OCI-LY3 (cell line): ENCODE measurements around the gene PTPN13.

Experiments used
- H2AFZ ChIP-seq: fragments of 200-600, 300-600 bp; shearing (Covaris generic); 2 replicates; pipeline ENCODE4 v1.6.0; 2014; ENCODE audit warnings: antibody characterized with exemption, low read depth, low read length
- H3K27ac ChIP-seq: fragments of 200-600, 300-600 bp; sonication (generic); 2 replicates; pipeline ENCODE4 v1.5.1; 2014; ENCODE audit warnings: mild to moderate bottlenecking, low read length, moderate library complexity, mixed read lengths
- H3K27me3 ChIP-seq: fragments of 200-600, 300-600 bp; sonication (generic); 2 replicates; pipeline ENCODE4 v1.6.1; 2014; ENCODE audit warnings: low read depth, low read length, mixed read lengths
- H3K36me3 ChIP-seq: fragments of 200-600, 300-600 bp; sonication (generic); replicated peaks from 2 replicates; pipeline ENCODE3; 2014; ENCODE audit warnings: low read depth, low read length, mixed read lengths
- H3K4me1 ChIP-seq: fragments of 300-600, 200-600 bp; sonication (generic); 2 replicates; pipeline ENCODE4 v1.6.1; 2014; ENCODE audit warnings: low read length, mixed read lengths
- H3K4me2 ChIP-seq: fragments of 200-600, 300-600 bp; sonication (generic); 2 replicates; pipeline ENCODE4 v1.6.1; 2014; ENCODE audit warnings: low read length, mixed read lengths
- H3K4me3 ChIP-seq: fragments of 300-600, 200-600 bp; sonication (generic); 2 replicates; pipeline ENCODE4 v1.5.1; 2014; ENCODE audit warnings: antibody characterized with exemption, mild to moderate bottlenecking, low read length, moderate library complexity
- H3K79me2 ChIP-seq: fragments of 300-600, 200-600 bp; shearing (Covaris generic); 2 replicates; pipeline ENCODE4 v1.6.1; 2014; ENCODE audit warnings: mild to moderate bottlenecking, low read length, mixed read lengths
- H3K9ac ChIP-seq: fragments of 300-600, 200-600 bp; shearing (Covaris generic); 2 replicates; pipeline ENCODE4 v1.6.0; 2014; ENCODE audit warnings: mild to moderate bottlenecking, low read length, moderate library complexity
- H3K9me3 ChIP-seq: fragments of 200-600, 300-600 bp; shearing (Covaris generic); 2 replicates; pipeline ENCODE4 v1.6.1; 2014; ENCODE audit warnings: low read length, mixed read lengths; ENCODE audit not compliant: insufficient read depth
- H4K20me1 ChIP-seq: fragments of 200-600, 300-600 bp; sonication (generic); 2 replicates; pipeline ENCODE4 v1.6.1; 2016; ENCODE audit warnings: low read length, mixed read lengths; ENCODE audit not compliant: insufficient read depth
- EZH2phosphoT487 ChIP-seq: fragments of 200-600 bp; shearing (Covaris generic); IDR thresholded peaks from 2 replicates; pipeline ENCODE4 v1.6.1; 2018; ENCODE audit warnings: antibody characterized with exemption, mixed run types, low read depth
- TF ChIP-seq, protein P1 (sequence below): fragments of 200-600, 300-600 bp; sonication (generic); IDR thresholded peaks from 2 replicates; pipeline ENCODE4 v1.5.1; 2014; ENCODE audit warnings: antibody characterized with exemption, low read length, low read depth

The PTPN13 gene

DNA sequence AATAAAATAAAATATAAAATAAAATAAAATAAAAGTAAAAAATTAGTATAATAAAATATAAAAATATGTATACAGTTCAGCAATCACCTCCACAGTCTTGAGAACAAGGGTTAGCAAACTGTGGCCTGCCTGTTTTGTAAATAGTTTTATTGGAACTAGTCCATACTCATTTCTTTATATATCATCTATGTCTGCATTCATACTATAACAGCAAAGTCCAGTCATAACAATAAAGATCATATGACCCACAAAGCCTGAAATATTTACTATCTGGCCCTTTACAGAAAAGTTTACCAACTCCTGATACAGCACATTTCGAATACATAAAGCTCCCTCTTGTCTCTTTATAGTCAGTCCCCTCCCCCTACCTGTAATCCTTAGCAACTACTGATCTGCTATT lies 143.1 kb downstream of the PTPN13 start:
- Histone ChIP-seq H3K27me3 (no peaks in the 10 kb centered on the region), H3K27ac (no peak overlapping the region), H3K4me1 (0 out of 2 replicates have a peak, but pooled peaks cover 2% of the 10 kb centered on the region), H4K20me1 (no peaks in the 10 kb centered on the region), H2AFZ (no peak overlapping the region), H3K4me3 (no peak overlapping the region), H3K4me2 (no peak overlapping the region), H3K79me2 (no peaks in the 10 kb centered on the region), H3K9me3 (no peaks in the 10 kb centered on the region), H3K36me3 (no peaks in the 10 kb centered on the region), H3K9ac (no peak overlapping the region)
- TF ChIP-seq EZH2phosphoT487 = no peak
- TF ChIP-seq, protein P1, sequence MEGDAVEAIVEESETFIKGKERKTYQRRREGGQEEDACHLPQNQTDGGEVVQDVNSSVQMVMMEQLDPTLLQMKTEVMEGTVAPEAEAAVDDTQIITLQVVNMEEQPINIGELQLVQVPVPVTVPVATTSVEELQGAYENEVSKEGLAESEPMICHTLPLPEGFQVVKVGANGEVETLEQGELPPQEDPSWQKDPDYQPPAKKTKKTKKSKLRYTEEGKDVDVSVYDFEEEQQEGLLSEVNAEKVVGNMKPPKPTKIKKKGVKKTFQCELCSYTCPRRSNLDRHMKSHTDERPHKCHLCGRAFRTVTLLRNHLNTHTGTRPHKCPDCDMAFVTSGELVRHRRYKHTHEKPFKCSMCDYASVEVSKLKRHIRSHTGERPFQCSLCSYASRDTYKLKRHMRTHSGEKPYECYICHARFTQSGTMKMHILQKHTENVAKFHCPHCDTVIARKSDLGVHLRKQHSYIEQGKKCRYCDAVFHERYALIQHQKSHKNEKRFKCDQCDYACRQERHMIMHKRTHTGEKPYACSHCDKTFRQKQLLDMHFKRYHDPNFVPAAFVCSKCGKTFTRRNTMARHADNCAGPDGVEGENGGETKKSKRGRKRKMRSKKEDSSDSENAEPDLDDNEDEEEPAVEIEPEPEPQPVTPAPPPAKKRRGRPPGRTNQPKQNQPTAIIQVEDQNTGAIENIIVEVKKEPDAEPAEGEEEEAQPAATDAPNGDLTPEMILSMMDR = no peak

DNA sequence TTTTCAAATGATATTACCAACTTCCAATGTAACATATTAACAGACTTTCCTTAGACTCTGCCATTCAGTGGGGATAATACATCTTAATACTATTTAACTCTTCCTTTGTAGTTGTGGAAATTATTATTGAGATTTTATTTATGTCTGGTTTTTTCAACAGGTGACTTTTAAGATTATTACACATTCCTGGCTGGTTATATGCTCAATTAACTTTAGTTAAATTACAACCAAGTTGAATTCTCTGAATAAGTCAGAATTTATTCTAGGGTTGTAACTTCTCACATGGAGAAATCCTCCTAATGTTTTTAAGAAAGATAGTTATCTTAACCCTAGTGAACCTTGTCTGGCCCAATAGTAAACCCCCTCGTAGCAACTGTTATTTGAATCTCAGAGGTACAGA lies 147.7 kb downstream of the PTPN13 start:
- no peak overlapping the region for H3K27ac ChIP-seq
- H3K79me2 ChIP-seq = no peaks in the 10 kb centered on the region
- no peaks in the 10 kb centered on the region for H3K36me3 ChIP-seq
- H3K4me2 ChIP-seq = no peak overlapping the region
- H4K20me1 ChIP-seq = no peaks in the 10 kb centered on the region
- TF ChIP-seq, protein P1 = no peak
- TF ChIP-seq EZH2phosphoT487 = no peak
- H3K9me3 ChIP-seq = no peaks in the 10 kb centered on the region
- H3K27me3 ChIP-seq = no peaks in the 10 kb centered on the region
- H3K4me1 ChIP-seq = 0 out of 2 replicates have a peak, but pooled peaks cover 2% of the 10 kb centered on the region
- H2AFZ ChIP-seq = no peak overlapping the region
- H3K9ac ChIP-seq = no peak overlapping the region
- no peak overlapping the region for H3K4me3 ChIP-seq

DNA sequence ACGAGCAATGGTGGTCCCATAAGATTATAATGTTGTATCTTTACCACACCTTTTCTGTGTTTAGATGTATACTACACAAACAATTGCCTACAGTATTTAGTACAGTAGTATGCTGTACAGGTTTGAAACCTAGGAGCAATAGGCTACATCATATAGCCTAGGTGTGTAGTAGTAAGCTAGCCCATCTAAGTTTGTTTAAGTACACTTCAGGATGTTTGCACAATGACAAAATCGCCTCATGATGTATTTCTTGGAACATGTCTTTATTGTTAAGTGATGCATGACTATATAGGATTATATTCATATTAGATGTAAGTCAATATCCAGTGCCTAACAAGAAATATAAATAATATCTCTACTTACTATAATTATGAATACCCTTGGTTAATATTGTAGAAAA lies 150.5 kb downstream of the PTPN13 start:
- H3K36me3 ChIP-seq = no peaks in the 10 kb centered on the region
- no peaks in the 10 kb centered on the region for H3K79me2 ChIP-seq
- TF ChIP-seq, protein P1 = no peak
- no peak for TF ChIP-seq EZH2phosphoT487
- no peak overlapping the region for H3K4me2 ChIP-seq
- no peaks in the 10 kb centered on the region for H4K20me1 ChIP-seq
- no peaks in the 10 kb centered on the region for H3K9me3 ChIP-seq
- no peak overlapping the region for H2AFZ ChIP-seq
- no peaks in the 10 kb centered on the region for H3K27me3 ChIP-seq
- H3K4me3 ChIP-seq = no peak overlapping the region
- H3K27ac ChIP-seq = no peak overlapping the region
- no peak overlapping the region for H3K9ac ChIP-seq
- H3K4me1 ChIP-seq = 0 out of 2 replicates have a peak, but pooled peaks cover 2% of the 10 kb centered on the region

DNA sequence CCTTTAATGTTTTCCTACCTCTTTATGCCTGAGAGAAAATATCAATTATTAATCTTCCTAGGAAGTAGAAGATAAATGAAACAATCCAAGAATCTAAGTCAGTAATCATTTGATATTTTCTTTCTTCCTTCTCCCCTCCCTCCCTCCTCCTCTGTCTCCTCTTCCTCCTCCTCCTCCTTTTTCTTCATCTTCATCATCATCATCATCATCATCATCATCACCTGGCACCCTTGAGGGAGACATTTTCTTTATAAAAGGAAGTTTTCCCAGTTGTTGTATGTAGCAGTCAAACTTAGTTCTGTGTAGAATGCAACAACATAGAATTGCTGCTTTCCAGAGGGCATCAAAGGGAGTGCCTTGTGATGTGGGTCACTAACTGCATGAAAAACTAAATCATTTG lies 155.0 kb downstream of the PTPN13 start:
- TF ChIP-seq EZH2phosphoT487 = no peak
- TF ChIP-seq, protein P1 = no peak

More for the DNA sequence above, 155.0 kb downstream of the PTPN13 start:
- no peaks in the 10 kb centered on the region for H3K79me2 ChIP-seq
- no peaks in the 10 kb centered on the region for H3K27me3 ChIP-seq
- no peak overlapping the region for H3K4me2 ChIP-seq
- no peak overlapping the region for H3K9ac ChIP-seq
- no peak overlapping the region for H2AFZ ChIP-seq
- no peaks in the 10 kb centered on the region for H3K9me3 ChIP-seq
- H3K36me3 ChIP-seq = no peaks in the 10 kb centered on the region
- H3K4me1 ChIP-seq = no peaks in the 10 kb centered on the region
- no peaks in the 10 kb centered on the region for H4K20me1 ChIP-seq
- no peak overlapping the region for H3K4me3 ChIP-seq
- H3K27ac ChIP-seq = no peak overlapping the region
